ENCODE data around the gene AIFM3. TPM values are rescaled to one million over a fixed set of nuclear protein-coding genes. Genes with fewer than 3 reads are reported as not detected.

Gene AIFM3
- total and polyA plus RNA-seq, 2 of the 13 experiments (the other 11 are each of a cell fraction or from before 2014, with no cell fraction given): 9.0 to 15.3 TPM

DNA sequence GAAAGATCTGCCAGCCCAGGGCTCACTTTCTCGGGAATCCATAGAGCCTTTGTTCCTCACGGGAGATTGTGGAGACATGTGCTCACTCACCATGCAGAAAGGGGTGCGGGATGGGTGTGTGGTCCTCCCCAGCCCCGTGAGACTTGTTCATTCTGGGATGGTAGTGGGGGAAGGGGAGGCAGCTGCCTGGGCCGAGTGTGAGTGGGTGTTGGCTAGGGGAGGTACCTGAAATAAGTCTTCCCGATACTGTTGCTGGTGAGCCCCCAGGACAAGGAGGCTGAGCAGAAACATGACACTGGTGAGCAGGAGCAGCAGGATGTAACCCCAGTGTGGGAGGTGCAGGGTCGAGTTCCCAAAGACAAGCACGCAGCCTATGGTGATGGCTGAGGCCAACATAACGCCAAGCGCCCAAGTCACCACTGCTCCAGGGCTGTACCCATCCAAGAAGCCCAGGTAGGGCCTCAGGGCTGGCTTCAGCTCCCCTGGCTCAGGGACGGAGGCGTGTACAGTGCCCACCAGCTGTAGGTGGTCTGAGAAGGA is 62.5 kb downstream of the AIFM3 start (continued):
- TF ChIP-seq, protein P1, sequence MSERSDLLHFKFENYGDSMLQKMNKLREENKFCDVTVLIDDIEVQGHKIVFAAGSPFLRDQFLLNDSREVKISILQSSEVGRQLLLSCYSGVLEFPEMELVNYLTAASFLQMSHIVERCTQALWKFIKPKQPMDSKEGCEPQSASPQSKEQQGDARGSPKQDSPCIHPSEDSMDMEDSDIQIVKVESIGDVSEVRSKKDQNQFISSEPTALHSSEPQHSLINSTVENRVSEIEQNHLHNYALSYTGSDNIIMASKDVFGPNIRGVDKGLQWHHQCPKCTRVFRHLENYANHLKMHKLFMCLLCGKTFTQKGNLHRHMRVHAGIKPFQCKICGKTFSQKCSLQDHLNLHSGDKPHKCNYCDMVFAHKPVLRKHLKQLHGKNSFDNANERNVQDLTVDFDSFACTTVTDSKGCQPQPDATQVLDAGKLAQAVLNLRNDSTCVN (CRISPR knock-in tag; IDR thresholded peaks at IDR 0.05; ENCODE audit: borderline replicate concordance): no peak

DNA sequence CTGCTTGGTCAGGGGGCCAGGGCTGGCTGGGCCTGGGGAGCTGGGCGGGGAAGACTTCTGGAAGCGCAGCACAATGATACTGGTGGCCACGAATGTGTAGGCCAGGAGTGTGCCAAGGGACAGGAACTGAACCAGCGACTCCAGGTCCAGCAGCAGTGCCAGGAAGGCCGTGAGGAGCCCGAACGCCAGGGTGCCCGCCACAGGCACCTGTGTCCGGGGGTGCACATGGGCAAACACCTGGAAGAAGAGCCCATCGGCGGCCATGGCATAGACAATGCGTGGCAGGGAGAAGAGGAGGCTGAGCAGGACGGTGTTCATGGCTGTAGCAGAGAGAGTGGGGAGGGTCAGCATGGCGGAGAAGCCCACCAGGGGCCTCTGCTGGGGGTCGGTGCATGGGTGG is 63.0 kb downstream of the AIFM3 start:
- H3K4me3 ChIP-seq (replicated peaks in 1 of 3; ENCODE audit: insufficient read depth in 1 of 3, low read depth in 2 of 3, low read length in 3 of 3): no peak overlapping the region
- H2AFZ ChIP-seq (ENCODE audit: low read length): no peak overlapping the region
- no peaks in the 10 kb centered on the region for H4K20me1 ChIP-seq (ENCODE audit: insufficient read depth, low read length)
- DNase-seq (ENCODE audit: low spot score) (no peak), FAIRE-seq (no peak), ATAC-seq (no peak)
- CTCF ChIA-PET (ENCODE audit: low intra/inter-chr PET ratio, low total read pairs): no interaction called here
- H3K4me2 ChIP-seq (ENCODE audit: low read depth, low read length): no peak overlapping the region
- no TSS peak for BruUV-seq (replicated peaks)
- H3K27ac ChIP-seq (ENCODE audit: extremely low read length, insufficient read depth, low read length): no peak overlapping the region
- H3K27me3 ChIP-seq (ENCODE audit: control insufficient read depth in 1 of 2, insufficient read depth in 2 of 2, low read length in 2 of 2): peaks cover 17 to 64% of the 10 kb centered on the region in 2 experiments; a peak in 4 of 5 replicates
- no peak overlapping the region for H3K9ac ChIP-seq (ENCODE audit: insufficient read depth, low read depth, low read length)
- POLR2A ChIA-PET: no interaction called here
- intact Hi-C loops (cut with micrococcal nuclease; ENCODE audit: unreplicated experiment) (no loop called here), in situ Hi-C loops (cut with HindIII; ENCODE audit: extremely low pct_ligation_motif_present, low pct_unique_long_range_greater_than_20kb) (no loop called here)
- no peaks in the 10 kb centered on the region for H3K79me2 ChIP-seq (ENCODE audit: insufficient read depth, low read length)
- no peaks in the 10 kb centered on the region for H3K9me3 ChIP-seq (ENCODE audit: low read length)
- H3K4me1 ChIP-seq (ENCODE audit: insufficient read depth, low read length): no peaks in the 10 kb centered on the region
- no peaks in the 10 kb centered on the region for H3K36me3 ChIP-seq (replicated peaks in 1 of 2; ENCODE audit: control insufficient read depth in 1 of 2, insufficient read depth in 2 of 2, low read length in 2 of 2)
- 26% methylated on average over 7 of the region's 15 CpGs for WGBS (ENCODE audit: low lambda C conversion rate)
- TF ChIP-seq ZNF530 (CRISPR knock-in tag; IDR thresholded peaks at IDR 0.05; ENCODE audit: low read depth): no peak
- TF ChIP-seq MBNL3 (CRISPR knock-in tag; conservative IDR thresholded peaks at IDR 0.05): no peak
- TF ChIP-seq, protein P2, sequence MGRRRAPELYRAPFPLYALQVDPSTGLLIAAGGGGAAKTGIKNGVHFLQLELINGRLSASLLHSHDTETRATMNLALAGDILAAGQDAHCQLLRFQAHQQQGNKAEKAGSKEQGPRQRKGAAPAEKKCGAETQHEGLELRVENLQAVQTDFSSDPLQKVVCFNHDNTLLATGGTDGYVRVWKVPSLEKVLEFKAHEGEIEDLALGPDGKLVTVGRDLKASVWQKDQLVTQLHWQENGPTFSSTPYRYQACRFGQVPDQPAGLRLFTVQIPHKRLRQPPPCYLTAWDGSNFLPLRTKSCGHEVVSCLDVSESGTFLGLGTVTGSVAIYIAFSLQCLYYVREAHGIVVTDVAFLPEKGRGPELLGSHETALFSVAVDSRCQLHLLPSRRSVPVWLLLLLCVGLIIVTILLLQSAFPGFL (CRISPR knock-in tag; IDR thresholded peaks at IDR 0.05): no peak
- no peak for TF ChIP-seq ZNF251 (CRISPR knock-in tag; IDR thresholded peaks at IDR 0.05)
- TF ChIP-seq, protein P3, sequence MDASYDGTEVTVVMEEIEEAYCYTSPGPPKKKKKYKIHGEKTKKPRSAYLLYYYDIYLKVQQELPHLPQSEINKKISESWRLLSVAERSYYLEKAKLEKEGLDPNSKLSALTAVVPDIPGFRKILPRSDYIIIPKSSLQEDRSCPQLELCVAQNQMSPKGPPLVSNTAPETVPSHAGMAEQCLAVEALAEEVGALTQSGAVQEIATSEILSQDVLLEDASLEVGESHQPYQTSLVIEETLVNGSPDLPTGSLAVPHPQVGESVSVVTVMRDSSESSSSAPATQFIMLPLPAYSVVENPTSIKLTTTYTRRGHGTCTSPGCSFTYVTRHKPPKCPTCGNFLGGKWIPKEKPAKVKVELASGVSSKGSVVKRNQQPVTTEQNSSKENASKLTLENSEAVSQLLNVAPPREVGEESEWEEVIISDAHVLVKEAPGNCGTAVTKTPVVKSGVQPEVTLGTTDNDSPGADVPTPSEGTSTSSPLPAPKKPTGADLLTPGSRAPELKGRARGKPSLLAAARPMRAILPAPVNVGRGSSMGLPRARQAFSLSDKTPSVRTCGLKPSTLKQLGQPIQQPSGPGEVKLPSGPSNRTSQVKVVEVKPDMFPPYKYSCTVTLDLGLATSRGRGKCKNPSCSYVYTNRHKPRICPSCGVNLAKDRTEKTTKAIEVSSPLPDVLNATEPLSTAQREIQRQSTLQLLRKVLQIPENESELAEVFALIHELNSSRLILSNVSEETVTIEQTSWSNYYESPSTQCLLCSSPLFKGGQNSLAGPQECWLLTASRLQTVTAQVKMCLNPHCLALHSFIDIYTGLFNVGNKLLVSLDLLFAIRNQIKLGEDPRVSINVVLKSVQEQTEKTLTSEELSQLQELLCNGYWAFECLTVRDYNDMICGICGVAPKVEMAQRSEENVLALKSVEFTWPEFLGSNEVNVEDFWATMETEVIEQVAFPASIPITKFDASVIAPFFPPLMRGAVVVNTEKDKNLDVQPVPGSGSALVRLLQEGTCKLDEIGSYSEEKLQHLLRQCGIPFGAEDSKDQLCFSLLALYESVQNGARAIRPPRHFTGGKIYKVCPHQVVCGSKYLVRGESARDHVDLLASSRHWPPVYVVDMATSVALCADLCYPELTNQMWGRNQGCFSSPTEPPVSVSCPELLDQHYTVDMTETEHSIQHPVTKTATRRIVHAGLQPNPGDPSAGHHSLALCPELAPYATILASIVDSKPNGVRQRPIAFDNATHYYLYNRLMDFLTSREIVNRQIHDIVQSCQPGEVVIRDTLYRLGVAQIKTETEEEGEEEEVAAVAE (CRISPR knock-in tag; IDR thresholded peaks at IDR 0.05; ENCODE audit: borderline replicate concordance): no peak
- TF ChIP-seq, protein P4, sequence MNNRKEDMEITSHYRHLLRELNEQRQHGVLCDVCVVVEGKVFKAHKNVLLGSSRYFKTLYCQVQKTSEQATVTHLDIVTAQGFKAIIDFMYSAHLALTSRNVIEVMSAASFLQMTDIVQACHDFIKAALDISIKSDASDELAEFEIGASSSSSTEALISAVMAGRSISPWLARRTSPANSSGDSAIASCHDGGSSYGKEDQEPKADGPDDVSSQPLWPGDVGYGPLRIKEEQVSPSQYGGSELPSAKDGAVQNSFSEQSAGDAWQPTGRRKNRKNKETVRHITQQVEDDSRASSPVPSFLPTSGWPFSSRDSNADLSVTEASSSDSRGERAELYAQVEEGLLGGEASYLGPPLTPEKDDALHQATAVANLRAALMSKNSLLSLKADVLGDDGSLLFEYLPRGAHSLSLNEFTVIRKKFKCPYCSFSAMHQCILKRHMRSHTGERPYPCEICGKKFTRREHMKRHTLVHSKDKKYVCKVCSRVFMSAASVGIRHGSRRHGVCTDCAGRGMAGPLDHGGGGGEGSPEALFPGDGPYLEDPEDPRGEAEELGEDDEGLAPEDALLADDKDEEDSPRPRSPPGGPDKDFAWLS (CRISPR knock-in tag; IDR thresholded peaks at IDR 0.05; ENCODE audit: borderline replicate concordance): no peak
- TF ChIP-seq, protein P5, sequence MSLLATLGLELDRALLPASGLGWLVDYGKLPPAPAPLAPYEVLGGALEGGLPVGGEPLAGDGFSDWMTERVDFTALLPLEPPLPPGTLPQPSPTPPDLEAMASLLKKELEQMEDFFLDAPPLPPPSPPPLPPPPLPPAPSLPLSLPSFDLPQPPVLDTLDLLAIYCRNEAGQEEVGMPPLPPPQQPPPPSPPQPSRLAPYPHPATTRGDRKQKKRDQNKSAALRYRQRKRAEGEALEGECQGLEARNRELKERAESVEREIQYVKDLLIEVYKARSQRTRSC (CRISPR knock-in tag; IDR thresholded peaks at IDR 0.05; ENCODE audit: low read depth): no peak
- TF ChIP-seq, protein P6, sequence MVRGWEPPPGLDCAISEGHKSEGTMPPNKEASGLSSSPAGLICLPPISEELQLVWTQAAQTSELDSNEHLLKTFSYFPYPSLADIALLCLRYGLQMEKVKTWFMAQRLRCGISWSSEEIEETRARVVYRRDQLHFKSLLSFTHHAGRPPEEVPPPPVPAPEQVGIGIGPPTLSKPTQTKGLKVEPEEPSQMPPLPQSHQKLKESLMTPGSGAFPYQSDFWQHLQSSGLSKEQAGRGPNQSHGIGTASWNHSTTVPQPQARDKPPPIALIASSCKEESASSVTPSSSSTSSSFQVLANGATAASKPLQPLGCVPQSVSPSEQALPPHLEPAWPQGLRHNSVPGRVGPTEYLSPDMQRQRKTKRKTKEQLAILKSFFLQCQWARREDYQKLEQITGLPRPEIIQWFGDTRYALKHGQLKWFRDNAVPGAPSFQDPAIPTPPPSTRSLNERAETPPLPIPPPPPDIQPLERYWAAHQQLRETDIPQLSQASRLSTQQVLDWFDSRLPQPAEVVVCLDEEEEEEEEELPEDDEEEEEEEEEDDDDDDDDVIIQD (CRISPR knock-in tag; IDR thresholded peaks at IDR 0.05; ENCODE audit: low read depth): no peak
- no peak for TF ChIP-seq ELF4 (CRISPR knock-in tag; IDR thresholded peaks at IDR 0.05; ENCODE audit: borderline replicate concordance)
